Activated CD8-positive, alpha-beta memory T cell treated with anti-CD3 and anti-CD28 coated beads, Interleukin-2, amount 50 U/mL, for 1 hour (primary cell): ENCODE results near the gene TTC4.

Experiments used
- DNase-seq: peaks from one replicate; pipeline ENCODE4 v3.0.0-alpha.2; 2020; ENCODE audit errors: extremely low read depth

TTC4 gene

GRCh38 chr1:54715493-54716298 lies at the start of gene TTC4:
TTC4 (plus strand) TSS chr1:54715861; CDS start chr1:54715909, 48 bp downstream.
- DNase-seq, result peak; percentile 61

GRCh38 chr1:54666333-54666732 lies 49.3 kb upstream of the TTC4 start:
- no peak for DNase-seq

- no peak for DNase-seq
Observed at GRCh38 chr1:54667797-54668196, 47.9 kb upstream of the TTC4 start.

GRCh38 chr1:54668567-54668966 lies 47.1 kb upstream of the TTC4 start:
- DNase-seq, result no peak

- peak; percentile 11 for DNase-seq
Observed at GRCh38 chr1:54671985-54672608, 43.6 kb upstream of the TTC4 start.

- no peak for DNase-seq
Observed at GRCh38 chr1:54678776-54679643, 36.7 kb upstream of the TTC4 start.

- DNase-seq, result no peak
Observed at GRCh38 chr1:54679706-54680105, 36.0 kb upstream of the TTC4 start.

GRCh38 chr1:54680387-54680786 lies 35.3 kb upstream of the TTC4 start:
- DNase-seq, result no peak

- no peak for DNase-seq
Observed at GRCh38 chr1:54681358-54681757, 34.3 kb upstream of the TTC4 start.

GRCh38 chr1:54683453-54683852 lies 32.2 kb upstream of the TTC4 start:
- DNase-seq, result no peak

- no peak for DNase-seq
Observed at GRCh38 chr1:54685335-54685905, 30.2 kb upstream of the TTC4 start.

- DNase-seq, result no peak
Observed at GRCh38 chr1:54686155-54686554, 29.5 kb upstream of the TTC4 start.

GRCh38 chr1:54694771-54695170 lies 20.9 kb upstream of the TTC4 start:
- no peak for DNase-seq

GRCh38 chr1:54695221-54695620 lies 20.4 kb upstream of the TTC4 start:
- DNase-seq, result no peak

- no peak for DNase-seq
Observed at GRCh38 chr1:54695764-54696163, 19.9 kb upstream of the TTC4 start.

- DNase-seq, result no peak
Observed at GRCh38 chr1:54696262-54696661, 19.4 kb upstream of the TTC4 start.

- DNase-seq, result no peak
Observed at GRCh38 chr1:54697896-54698295, 17.8 kb upstream of the TTC4 start.

GRCh38 chr1:54698346-54698745 lies 17.3 kb upstream of the TTC4 start:
- DNase-seq, result no peak

- no peak for DNase-seq
Observed at GRCh38 chr1:54699936-54700525, 15.6 kb upstream of the TTC4 start.

- DNase-seq, result no peak
Observed at GRCh38 chr1:54701066-54701465, 14.6 kb upstream of the TTC4 start.

- no peak for DNase-seq
Observed at GRCh38 chr1:54701996-54702395, 13.7 kb upstream of the TTC4 start.

- DNase-seq, result no peak
Observed at GRCh38 chr1:54703471-54703870, 12.2 kb upstream of the TTC4 start.
